ENCODE data around the gene R3HDM4.
"Not testable (repeated sequence)": the region's sequence is repeated elsewhere in the genome, so short reads cannot be mapped to it uniquely, and the experiment has no call there.

Gene R3HDM4

DNA sequence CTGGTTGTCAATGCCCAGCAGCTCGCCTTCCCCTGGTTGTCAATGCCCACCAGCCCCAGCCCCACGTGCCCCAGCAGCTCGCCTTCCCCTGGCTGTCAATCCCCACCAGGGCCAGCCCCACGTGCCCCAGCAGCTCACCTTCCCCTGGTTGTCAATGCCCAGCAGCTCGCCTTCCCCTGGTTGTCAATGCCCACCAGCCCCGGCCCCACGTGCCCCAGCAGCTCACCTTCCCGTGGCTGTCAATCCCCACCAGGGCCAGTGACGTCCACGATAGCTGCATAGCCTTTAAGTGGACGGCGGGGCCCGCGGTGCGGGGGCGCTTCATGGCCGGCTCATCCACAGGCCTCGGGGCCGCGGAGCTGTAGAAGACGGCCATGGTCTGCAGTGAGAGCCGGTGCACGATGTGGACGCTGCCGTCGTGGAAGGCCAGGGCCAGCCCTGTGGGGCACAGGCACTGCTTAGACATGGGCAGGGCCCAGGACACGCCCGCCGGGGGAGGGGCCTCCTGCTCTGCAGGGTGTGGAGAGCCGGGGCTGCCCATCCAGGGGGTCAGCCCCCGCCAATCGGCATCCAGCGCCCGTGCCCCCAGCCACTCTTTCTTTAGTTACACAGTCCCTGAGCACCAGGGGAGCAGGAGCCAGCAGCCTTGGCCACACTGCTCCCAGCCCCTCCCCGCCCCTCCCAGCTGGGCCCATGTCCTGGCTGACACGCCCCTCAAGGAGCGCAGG is 33.1 kb downstream of the R3HDM4 start:
- no peak for DNase-seq (ENCODE audit: low read depth in 1 of 2, low spot score in 1 of 2)
- TF ChIP-seq REST (IDR thresholded peaks at IDR 0.05; ENCODE audit: insufficient replicate concordance, low read depth) (no peak), GABPA (IDR thresholded peaks at IDR 0.05; ENCODE audit: low read depth) (no peak), SPI1 (IDR thresholded peaks at IDR 0.05; ENCODE audit: borderline replicate concordance, low read depth) (no peak), POLR2AphosphoS5 (IDR thresholded peaks at IDR 0.05; ENCODE audit: low read depth) (no peak), CTCF (IDR thresholded peaks at IDR 0.05; ENCODE audit: insufficient read depth, low read length) (no peak)

GRCh38 chr19:878751-879561 is 34.1 kb downstream of the R3HDM4 start:
- not testable (repeated sequence) for H3K4me3 ChIP-seq (replicated peaks; ENCODE audit: insufficient read depth, low read length); DNase-seq (ENCODE audit: low read depth in 1 of 2, low spot score in 1 of 2); H3K27ac ChIP-seq (replicated peaks); H3K27me3 ChIP-seq (ENCODE audit: insufficient read depth, poor library complexity, severe bottlenecking)

More for the DNA sequence above, 33.1 kb downstream of the R3HDM4 start:
- Histone ChIP-seq H3K4me3 (replicated peaks; ENCODE audit: insufficient read depth, low read length) (no peak overlapping the region), H3K27me3 (ENCODE audit: insufficient read depth, poor library complexity, severe bottlenecking) (no peaks in the 10 kb centered on the region), H3K27ac (replicated peaks) (no peak overlapping the region)

GRCh38 chr19:877992-878660 is 34.9 kb downstream of the R3HDM4 start:
- DNase-seq (ENCODE audit: low read depth in 1 of 2, low spot score in 1 of 2); H3K27ac ChIP-seq (replicated peaks); H3K4me3 ChIP-seq (replicated peaks; ENCODE audit: insufficient read depth, low read length); H3K27me3 ChIP-seq (ENCODE audit: insufficient read depth, poor library complexity, severe bottlenecking): not testable (repeated sequence)

- no peak for DNase-seq (ENCODE audit: low read depth in 1 of 2, low spot score in 1 of 2)
- H3K4me3 ChIP-seq (replicated peaks; ENCODE audit: insufficient read depth, low read length): no peak overlapping the region
- no peaks in the 10 kb centered on the region for H3K27me3 ChIP-seq (ENCODE audit: insufficient read depth, poor library complexity, severe bottlenecking)
- no peak overlapping the region for H3K27ac ChIP-seq (replicated peaks)
- no peak for TF ChIP-seq GABPA (IDR thresholded peaks at IDR 0.05; ENCODE audit: low read depth)
- TF ChIP-seq SPI1 (IDR thresholded peaks at IDR 0.05; ENCODE audit: borderline replicate concordance, low read depth): no peak
- no peak for TF ChIP-seq REST (IDR thresholded peaks at IDR 0.05; ENCODE audit: insufficient replicate concordance, low read depth)
- TF ChIP-seq CTCF (IDR thresholded peaks at IDR 0.05; ENCODE audit: insufficient read depth, low read length): no peak
- no peak for TF ChIP-seq POLR2AphosphoS5 (IDR thresholded peaks at IDR 0.05; ENCODE audit: low read depth)
Measured at GRCh38 chr19:876780-877314, 36.2 kb downstream of the R3HDM4 start.

Data from HL-60 (cell line).